Sigmoid colon (tissue), 4 donors: ENCODE measurements around the gene LURAP1L.

ENCODE experiments used
- EP300 ChIP-seq, 4 donors: sonication (generic); formaldehyde crosslinking; IDR thresholded peaks; one replicate each; pipeline ENCODE4 v1.6.1; 2017; ENCODE audit warnings: antibody characterized with exemption in 4 of 4
- POLR2A ChIP-seq, 2 donors: fragments of 450-650 bp; IDR thresholded peaks; one replicate each; pipeline ENCODE4 v1.6.1; 2016; ENCODE audit warnings: antibody characterized with exemption in 2 of 2, mild to moderate bottlenecking in 2 of 2, moderate library complexity in 2 of 2
- TF ChIP-seq, protein P1 (sequence below), 4 experiments: fragments of 450-650 bp in 3 of 4; fragments of 200-600 bp in 1 of 4; IDR thresholded peaks; one replicate each; pipeline ENCODE4 v1.5.1; 2016 to 2019; ENCODE audit warnings: antibody characterized with exemption in 4 of 4, mild to moderate bottlenecking in 3 of 4, moderate library complexity in 2 of 4

GRCh38 chr9:12794101-12794799, 19.4 kb downstream of the LURAP1L start:
- TF ChIP-seq, protein P1, sequence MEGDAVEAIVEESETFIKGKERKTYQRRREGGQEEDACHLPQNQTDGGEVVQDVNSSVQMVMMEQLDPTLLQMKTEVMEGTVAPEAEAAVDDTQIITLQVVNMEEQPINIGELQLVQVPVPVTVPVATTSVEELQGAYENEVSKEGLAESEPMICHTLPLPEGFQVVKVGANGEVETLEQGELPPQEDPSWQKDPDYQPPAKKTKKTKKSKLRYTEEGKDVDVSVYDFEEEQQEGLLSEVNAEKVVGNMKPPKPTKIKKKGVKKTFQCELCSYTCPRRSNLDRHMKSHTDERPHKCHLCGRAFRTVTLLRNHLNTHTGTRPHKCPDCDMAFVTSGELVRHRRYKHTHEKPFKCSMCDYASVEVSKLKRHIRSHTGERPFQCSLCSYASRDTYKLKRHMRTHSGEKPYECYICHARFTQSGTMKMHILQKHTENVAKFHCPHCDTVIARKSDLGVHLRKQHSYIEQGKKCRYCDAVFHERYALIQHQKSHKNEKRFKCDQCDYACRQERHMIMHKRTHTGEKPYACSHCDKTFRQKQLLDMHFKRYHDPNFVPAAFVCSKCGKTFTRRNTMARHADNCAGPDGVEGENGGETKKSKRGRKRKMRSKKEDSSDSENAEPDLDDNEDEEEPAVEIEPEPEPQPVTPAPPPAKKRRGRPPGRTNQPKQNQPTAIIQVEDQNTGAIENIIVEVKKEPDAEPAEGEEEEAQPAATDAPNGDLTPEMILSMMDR (IDR thresholded peaks at IDR 0.05) = no peak
- no peak for TF ChIP-seq POLR2A (IDR thresholded peaks at IDR 0.05)
- TF ChIP-seq EP300 (IDR thresholded peaks at IDR 0.05) = no peak
